Calu3 (cell line): ENCODE measurements around the gene ACTR1A. TPM values are rescaled to one million over a fixed set of nuclear protein-coding genes. Genes with fewer than 3 reads are reported as not detected.

Experiments used
- BruUV-seq: library from RNA; stranded (reverse); fragments of 400-500 nt; replicated peaks from 2 replicates; lab custom pipeline; 2021; lab: Mats Ljungman, UMichigan
- CTCF ChIA-PET: fragments of 300-600 bp; sonication (Branson Sonifier 250); formaldehyde crosslinking; loops from one replicate; lab custom pipeline; 2022; ENCODE audit warnings: antibody characterized with exemption; lab: Charles Lee
- DNase-seq: peaks from one replicate; pipeline ENCODE4 v3.0.0; 2022
- H3K27ac Mint-ChIP-seq: one replicate; pipeline ENCODE4 v1.8.0; 2022; ENCODE audit warnings: mixed read lengths; ENCODE audit not compliant: unreplicated experiment
- H3K27me3 Mint-ChIP-seq: one replicate; pipeline ENCODE4 v1.8.0; 2022; ENCODE audit warnings: mixed read lengths; ENCODE audit not compliant: unreplicated experiment
- H3K36me3 Mint-ChIP-seq: one replicate; pipeline ENCODE4 v1.8.0; 2022; ENCODE audit warnings: mild to moderate bottlenecking, moderate library complexity, mixed read lengths; ENCODE audit not compliant: insufficient read depth, unreplicated experiment
- H3K4me1 Mint-ChIP-seq: one replicate; pipeline ENCODE4 v1.8.0; 2022; ENCODE audit warnings: mild to moderate bottlenecking, low read depth, mixed read lengths; ENCODE audit not compliant: unreplicated experiment
- H3K4me3 Mint-ChIP-seq: one replicate; pipeline ENCODE4 v1.8.0; 2022; ENCODE audit warnings: mild to moderate bottlenecking, low read depth, moderate library complexity, mixed read lengths; ENCODE audit not compliant: unreplicated experiment
- H3K9me3 Mint-ChIP-seq: one replicate; pipeline ENCODE4 v1.8.0; 2022; ENCODE audit warnings: low read depth, mixed read lengths; ENCODE audit not compliant: unreplicated experiment
- CTCF ChIP-seq: fragments of 200-600 bp; IDR thresholded peaks from one replicate; pipeline ENCODE4 v1.8.0; 2022; ENCODE audit warnings: antibody characterized with exemption; ENCODE audit not compliant: unreplicated experiment
- intact Hi-C: fragments of 100-400 bp; cut with micrococcal nuclease; formaldehyde crosslinking; loops from one replicate; pipeline ENCODE4 v1.10.0; 2022; ENCODE audit not compliant: unreplicated experiment
- total RNA-seq: library from RNA; stranded (reverse); gene quantifications from 2 replicates; pipeline ENCODE4 v1.2.3, GENCODE V29; 2022

Gene ACTR1A
- total RNA-seq, 1 experiment from 2014 or later, result 48.2 TPM

DNA sequence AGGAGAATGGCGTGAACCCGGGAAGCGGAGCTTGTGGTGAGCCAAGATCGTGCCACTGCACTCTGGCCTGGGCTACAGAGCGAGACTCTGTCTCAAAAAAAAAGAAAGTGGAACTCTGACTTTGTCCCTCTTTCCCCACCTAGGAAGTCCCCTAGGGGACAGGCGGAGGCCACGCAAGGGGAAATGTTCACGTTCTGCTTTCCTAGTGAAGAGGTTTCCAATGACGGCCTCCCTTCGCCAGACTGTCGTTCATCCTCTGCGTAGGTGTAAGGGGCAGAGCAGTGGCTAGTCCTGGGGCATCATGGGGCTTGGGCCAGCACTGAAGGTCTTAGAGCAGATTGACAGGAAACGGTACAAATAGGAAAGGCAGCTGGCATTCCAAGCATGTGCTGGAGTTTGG lies 31.8 kb upstream of the ACTR1A start:
- no peak overlapping the region for H3K4me3 Mint-ChIP-seq
- no peaks in the 10 kb centered on the region for H3K4me1 Mint-ChIP-seq
- no peak for DNase-seq
- no TSS peak for BruUV-seq
- no peaks in the 10 kb centered on the region for H3K9me3 Mint-ChIP-seq
- CTCF ChIA-PET, result no interaction called here
- no peak for TF ChIP-seq CTCF
- H3K27ac Mint-ChIP-seq, result no peak overlapping the region
- intact Hi-C loops, result no loop called here
- H3K36me3 Mint-ChIP-seq, result no peaks in the 10 kb centered on the region
- no peaks in the 10 kb centered on the region for H3K27me3 Mint-ChIP-seq

GRCh38 chr10:102527546-102527945 lies 25.0 kb upstream of the ACTR1A start:
- no peak for TF ChIP-seq CTCF
- intact Hi-C loops, result no loop called here
- H3K27ac Mint-ChIP-seq, result no peak overlapping the region
- no TSS peak for BruUV-seq
- H3K4me3 Mint-ChIP-seq, result no peak overlapping the region
- H3K9me3 Mint-ChIP-seq, result no peaks in the 10 kb centered on the region
- no peaks in the 10 kb centered on the region for H3K36me3 Mint-ChIP-seq
- CTCF ChIA-PET, result interaction anchor here (0.6 kb wide), 1 partner anchor 251 kb away, joined by 3 read pairs; no protein-coding TSS in a partner anchor
- DNase-seq, result no peak
- no peaks in the 10 kb centered on the region for H3K27me3 Mint-ChIP-seq
- peaks cover 2% of the 10 kb centered on the region for H3K4me1 Mint-ChIP-seq

DNA sequence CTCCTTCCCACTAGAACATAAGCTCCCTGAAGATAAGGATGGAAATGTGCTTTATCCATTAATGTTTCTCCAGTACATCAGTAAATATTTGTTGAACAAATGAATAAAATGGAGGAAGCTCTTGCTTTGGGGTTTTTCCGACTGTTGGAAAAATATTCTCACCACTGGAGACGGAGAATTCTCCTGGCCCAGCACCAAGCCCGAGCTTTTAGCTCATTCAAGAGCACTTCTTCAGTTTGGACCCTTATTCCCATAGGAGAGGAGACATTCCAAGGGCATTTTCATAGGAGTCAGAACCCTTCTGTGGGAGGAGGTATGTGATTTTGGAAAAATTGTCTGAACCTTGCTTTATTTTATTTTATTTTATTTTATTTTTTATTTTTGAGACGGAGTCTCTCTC lies 22.2 kb upstream of the ACTR1A start:
- Mint-ChIP-seq H3K27me3 (no peaks in the 10 kb centered on the region), H3K4me3 (no peak overlapping the region), H3K36me3 (no peaks in the 10 kb centered on the region), H3K9me3 (no peaks in the 10 kb centered on the region), H3K27ac (no peak overlapping the region), H3K4me1 (peaks cover 6% of the 10 kb centered on the region)
- intact Hi-C loops, result no loop called here
- TF ChIP-seq CTCF, result no peak
- no TSS peak for BruUV-seq
- CTCF ChIA-PET, result no interaction called here
- no peak for DNase-seq

- Mint-ChIP-seq H3K4me1 (peaks cover 6% of the 10 kb centered on the region), H3K27me3 (no peaks in the 10 kb centered on the region), H3K27ac (no peak overlapping the region), H3K4me3 (no peak overlapping the region), H3K9me3 (no peaks in the 10 kb centered on the region), H3K36me3 (no peaks in the 10 kb centered on the region)
- TF ChIP-seq CTCF, result no peak
- CTCF ChIA-PET, result no interaction called here
- DNase-seq, result no peak
- intact Hi-C loops, result no loop called here
- BruUV-seq, result no TSS peak
Measured at GRCh38 chr10:102523250-102524029, 20.9 kb upstream of the ACTR1A start.
